H1 (cell line): Measurements from ENCODE around the gene RIN1. TPM values are rescaled to one million over a fixed set of nuclear protein-coding genes. Genes with fewer than 3 reads are reported as not detected.

ENCODE experiments used
- BACH1 ChIP-seq: IDR thresholded peaks from 2 replicates; pipeline ENCODE4 v1.6.1; 2012; ENCODE audit warnings: low read length, improper control_type of control experiment
- CTBP2 ChIP-seq: IDR thresholded peaks from 2 replicates; pipeline ENCODE4 v1.7.0; 2011; ENCODE audit warnings: borderline replicate concordance, mild to moderate bottlenecking, moderate library complexity, mixed read lengths, low read length; ENCODE audit not compliant: insufficient read depth, insufficient read length
- GABPA ChIP-seq: IDR thresholded peaks from 2 replicates; pipeline ENCODE4 v1.6.1; 2011; ENCODE audit warnings: mild to moderate bottlenecking, low read length, moderate library complexity, borderline replicate concordance; ENCODE audit not compliant: insufficient read depth
- GTF2F1 ChIP-seq: IDR thresholded peaks from 2 replicates; pipeline ENCODE4 v1.6.1; 2012; ENCODE audit warnings: low read depth, low read length, improper control_type of control experiment, borderline replicate concordance
- KDM1A ChIP-seq: fragments of 200-600, 300-600 bp; sonication (generic); IDR thresholded peaks from 2 replicates; pipeline ENCODE4 v1.7.1; 2016; ENCODE audit warnings: mild to moderate bottlenecking, low read length, borderline replicate concordance
- SAP30 ChIP-seq: fragments of 300-600 bp; sonication (generic); IDR thresholded peaks from 2 replicates; pipeline ENCODE4 v1.7.1; 2012; ENCODE audit warnings: low read length, moderate library complexity, mild to moderate bottlenecking, inconsistent platforms; ENCODE audit not compliant: insufficient read depth, insufficient replicate concordance
- SP2 ChIP-seq: IDR thresholded peaks from 2 replicates; pipeline ENCODE4 v1.6.1; 2012; ENCODE audit warnings: mild to moderate bottlenecking, low read length, inconsistent platforms
- polyA plus RNA-seq, 7 experiments: library from polyadenylated mRNA; depleted of rRNA in 3 of 7; stranded (reverse) in 5 of 7; unstranded in 2 of 7; fragments of >200 nt in 5 of 7; fragments of 200-250 nt in 2 of 7; gene quantifications; 1 replicate in 5 of 7; 2 replicates in 1 of 7; 4 replicates in 1 of 7; pipeline versions ENCODE4 v1.2.1 to v1.2.3, GENCODE V29; 2011 to 2013; ENCODE audit warnings: missing spikeins in 2 of 7, mixed read lengths in 2 of 7
- total RNA-seq: library from RNA; stranded (reverse); fragmentation: NEBNext Ultra II Directional; extraction: Animal tissue kit (Norgen Biotek cat#: 25700); gene quantifications from 2 replicates; pipeline ENCODE4 v1.2.1, GENCODE V29; 2021

Gene RIN1
- total and polyA plus RNA-seq, 2 of the 8 experiments (the other 6 are each of a cell fraction or from before 2014, with no cell fraction given): 2.5 to 5.4 TPM

- TF ChIP-seq BACH1 (no peak), SAP30 (no peak), CTBP2 (no peak), KDM1A (no peak; the same call in 1 of the 2 replicates), GABPA (no peak), SP2 (no peak), GTF2F1 (no peak)
These were observed 8.3 kb downstream of the RIN1 start (continued) for GRCh38 chr11:66328031-66328301.
